HepG2 (cell line): ENCODE results near the gene INPP1.

Source experiments
- BHLHE40 ChIP-seq: IDR thresholded peaks from 2 replicates; pipeline ENCODE4 v1.6.1; 2011; ENCODE audit warnings: low read length, improper control_type of control experiment
- KMT2A ChIP-seq: sonication (generic); formaldehyde crosslinking; IDR thresholded peaks from 2 replicates; pipeline ENCODE4 v1.4.0; 2020; ENCODE audit warnings: missing genetic modification reagents

GRCh38 chr2:190308031-190308430 is 35.4 kb upstream of the INPP1 start:
- TF ChIP-seq BHLHE40, result no peak
- no peak for TF ChIP-seq KMT2A (CRISPR knock-in tag)
